Mesenteric fat pad (tissue), 1 donor: ENCODE data around the gene ATP11A. TPM values are rescaled to one million over a fixed set of nuclear protein-coding genes. Genes with fewer than 3 reads are reported as not detected.

Experiments
- DNase-seq: peaks from one replicate; pipeline ENCODE4 v3.0.0-alpha.2; 2020; ENCODE audit warnings: low spot score
- total RNA-seq: library from RNA; stranded (reverse); fragmentation: NEBNext Ultra II Directional; extraction: Animal tissue kit (Norgen Biotek cat#: 25700); gene quantifications from one replicate; pipeline ENCODE4 v1.2.1, GENCODE V29; 2021
- donor health status: DM: yes; HTN: yes; CAD: no.

The ATP11A gene
- total RNA-seq, 1 donor from 2014 or later = 63.5 TPM

- no peak for DNase-seq
Observed at GRCh38 chr13:112888238-112889111, 198.6 kb downstream of the ATP11A start.

DNA sequence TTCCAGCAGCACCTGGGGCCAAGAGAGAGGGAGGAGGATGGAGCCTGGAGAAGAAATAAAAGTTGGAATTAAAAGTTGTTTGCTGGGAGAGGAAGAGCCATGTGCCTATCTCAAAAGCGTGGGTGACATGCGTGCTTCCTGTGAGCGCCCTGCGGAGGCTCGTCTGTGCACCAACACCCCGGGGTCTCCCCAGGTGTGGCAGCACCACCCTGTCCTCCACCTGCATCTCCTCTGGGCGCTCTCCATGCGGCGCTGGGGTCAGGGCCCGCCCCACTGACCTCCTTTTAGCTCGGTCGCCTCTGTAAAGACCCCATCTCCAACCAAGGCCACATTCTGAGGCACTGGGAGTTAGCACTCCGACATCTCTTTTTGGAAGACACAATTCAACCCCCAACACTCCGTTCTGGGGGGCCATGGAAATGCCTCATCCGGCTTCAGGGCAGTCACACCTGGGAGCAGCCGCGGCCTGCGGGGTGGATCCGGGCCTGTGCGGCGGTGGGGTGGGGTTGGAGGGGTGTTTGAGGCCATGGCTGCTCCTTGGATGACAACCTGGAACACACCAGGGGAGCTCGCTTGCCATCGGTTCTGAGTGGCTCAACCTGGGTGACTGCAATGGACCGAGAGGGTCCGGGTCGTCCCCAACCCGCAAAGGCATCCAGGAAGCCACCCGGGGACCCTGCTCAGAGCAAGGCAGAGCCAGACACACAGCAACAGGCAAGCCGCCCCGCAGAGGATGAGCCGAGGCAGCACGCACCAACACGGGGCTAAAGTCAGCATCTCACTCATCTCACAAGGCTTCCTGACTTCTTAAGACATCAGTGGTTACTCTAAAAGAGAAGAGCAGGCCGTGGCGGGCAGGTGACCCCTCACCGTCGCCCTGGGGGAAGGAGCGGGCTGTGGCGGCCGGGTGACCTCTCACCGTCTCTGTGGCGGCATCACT lies 199.8 kb downstream of the ATP11A start:
- DNase-seq = no peak

GRCh38 chr13:112890316-112891145 lies 200.7 kb downstream of the ATP11A start:
- no peak for DNase-seq

DNA sequence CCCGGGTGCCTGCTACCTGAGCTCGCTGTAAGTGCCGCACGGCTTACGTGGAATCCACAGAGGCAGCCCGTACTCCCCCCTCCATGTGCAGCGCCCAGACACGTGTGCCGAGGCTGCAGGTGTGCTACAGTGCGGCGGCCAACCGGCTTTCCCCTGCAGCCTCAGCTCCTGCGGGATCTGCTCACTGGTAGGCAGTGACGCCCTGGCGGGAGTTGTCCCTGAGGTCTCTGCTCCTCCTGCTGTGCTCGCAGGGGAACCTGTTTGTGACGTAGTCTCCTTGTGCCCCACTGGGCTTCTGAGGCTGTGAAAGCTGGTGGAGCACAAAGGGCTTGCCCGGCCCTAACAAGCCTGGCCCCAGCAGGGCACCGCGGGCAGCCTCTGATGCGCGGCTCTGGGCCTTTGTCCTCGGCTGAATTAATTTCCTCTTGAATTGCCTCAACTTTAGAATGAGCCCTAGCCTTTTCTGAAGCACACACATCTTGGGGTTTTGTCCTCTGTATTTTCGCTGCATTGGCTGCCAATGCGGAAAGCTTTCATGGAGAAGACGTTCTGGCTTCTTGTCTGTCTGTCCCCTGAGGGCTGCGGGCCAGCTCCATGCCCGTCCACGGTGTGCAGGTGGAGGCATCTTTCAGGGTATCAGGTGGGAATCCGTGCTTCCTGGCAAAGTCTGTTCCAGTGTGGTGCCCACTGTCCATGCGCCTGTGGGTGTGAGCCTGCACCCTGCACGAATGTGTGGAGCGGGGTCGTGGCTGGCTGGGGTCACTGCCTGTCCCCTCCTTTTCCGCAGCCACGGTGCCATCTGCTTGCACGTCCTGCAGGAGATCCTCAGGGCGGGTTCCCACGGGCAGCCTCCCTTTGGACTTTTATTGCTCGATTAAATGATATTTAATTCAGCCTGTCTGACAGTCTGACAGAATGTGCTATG lies 201.9 kb downstream of the ATP11A start:
- DNase-seq = no peak

GRCh38 chr13:112892426-112893206 lies 202.8 kb downstream of the ATP11A start:
- no peak for DNase-seq

DNA sequence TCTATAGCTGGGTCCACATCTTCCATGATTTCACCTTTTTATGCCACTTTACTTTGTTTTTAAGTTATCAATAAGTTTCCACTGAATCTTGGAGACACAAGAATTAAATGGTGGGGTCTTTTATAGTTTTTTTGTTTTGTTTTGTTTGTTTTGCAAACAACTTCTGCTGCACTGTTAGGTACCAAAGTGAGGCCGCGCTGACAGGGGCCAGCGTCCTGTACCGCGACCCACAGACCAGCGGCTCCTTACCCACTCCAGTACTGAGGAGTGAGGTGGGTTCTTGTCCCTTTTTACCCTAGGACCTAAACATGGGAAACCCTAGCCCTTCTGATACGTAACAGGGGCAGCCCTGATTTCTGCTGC lies 203.3 kb downstream of the ATP11A start:
- no peak for DNase-seq

DNA sequence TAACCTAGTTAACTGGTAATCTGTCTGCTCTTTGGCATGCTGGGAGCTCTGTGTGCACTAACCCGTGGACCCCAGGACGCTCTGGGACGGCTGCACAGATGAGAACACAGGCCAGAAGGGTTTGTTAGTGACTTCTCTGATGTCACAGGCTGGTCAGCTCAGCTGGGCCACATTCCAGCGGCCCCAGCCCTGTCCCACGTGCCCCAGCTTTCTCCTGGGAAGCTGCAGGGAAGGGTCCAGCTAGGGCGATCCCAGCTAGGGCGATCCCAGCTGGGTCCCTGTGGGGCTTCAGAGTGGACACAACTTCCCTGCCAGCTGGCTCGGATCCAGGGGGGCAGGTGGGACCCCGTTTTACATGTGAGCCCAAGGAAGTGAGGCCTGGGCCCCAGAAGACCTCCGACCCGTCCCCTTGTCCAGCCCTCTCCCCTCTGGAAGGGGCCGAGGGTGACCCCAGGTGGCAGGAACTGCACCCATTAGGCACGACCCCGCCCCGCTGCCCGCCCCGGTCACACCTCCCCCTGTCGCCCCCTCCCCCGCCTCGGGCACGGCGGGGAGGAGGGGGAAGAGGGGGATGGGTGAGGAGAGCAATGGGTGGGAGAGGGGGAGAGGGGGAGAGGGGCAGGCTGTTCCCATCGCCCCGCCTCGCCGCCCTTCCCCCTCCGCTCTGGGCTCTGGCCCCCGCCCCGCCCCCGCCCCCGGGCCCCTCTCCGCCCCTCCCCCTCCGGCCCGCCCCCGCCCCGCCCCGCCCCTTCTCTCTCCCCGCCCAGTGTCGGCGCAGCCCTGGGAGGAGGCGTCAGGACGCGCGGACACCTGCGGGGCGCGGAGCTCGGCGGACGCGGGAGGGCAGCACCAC lies 204.0 kb downstream of the ATP11A start:
- no peak for DNase-seq

DNA sequence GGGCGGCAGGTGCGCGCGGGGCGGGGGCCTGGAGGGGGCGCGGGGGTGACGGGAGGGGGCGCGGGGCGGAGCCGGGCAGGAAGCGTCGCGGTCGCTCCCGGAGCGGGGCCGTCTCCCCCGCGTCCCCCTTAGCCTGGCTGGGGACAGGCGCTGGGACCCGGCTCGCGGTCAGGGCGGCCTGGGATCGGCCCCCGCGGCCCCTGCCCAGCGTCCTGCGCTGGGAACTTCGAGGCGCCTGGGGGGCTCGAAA lies 204.5 kb downstream of the ATP11A start:
- no peak for DNase-seq

DNA sequence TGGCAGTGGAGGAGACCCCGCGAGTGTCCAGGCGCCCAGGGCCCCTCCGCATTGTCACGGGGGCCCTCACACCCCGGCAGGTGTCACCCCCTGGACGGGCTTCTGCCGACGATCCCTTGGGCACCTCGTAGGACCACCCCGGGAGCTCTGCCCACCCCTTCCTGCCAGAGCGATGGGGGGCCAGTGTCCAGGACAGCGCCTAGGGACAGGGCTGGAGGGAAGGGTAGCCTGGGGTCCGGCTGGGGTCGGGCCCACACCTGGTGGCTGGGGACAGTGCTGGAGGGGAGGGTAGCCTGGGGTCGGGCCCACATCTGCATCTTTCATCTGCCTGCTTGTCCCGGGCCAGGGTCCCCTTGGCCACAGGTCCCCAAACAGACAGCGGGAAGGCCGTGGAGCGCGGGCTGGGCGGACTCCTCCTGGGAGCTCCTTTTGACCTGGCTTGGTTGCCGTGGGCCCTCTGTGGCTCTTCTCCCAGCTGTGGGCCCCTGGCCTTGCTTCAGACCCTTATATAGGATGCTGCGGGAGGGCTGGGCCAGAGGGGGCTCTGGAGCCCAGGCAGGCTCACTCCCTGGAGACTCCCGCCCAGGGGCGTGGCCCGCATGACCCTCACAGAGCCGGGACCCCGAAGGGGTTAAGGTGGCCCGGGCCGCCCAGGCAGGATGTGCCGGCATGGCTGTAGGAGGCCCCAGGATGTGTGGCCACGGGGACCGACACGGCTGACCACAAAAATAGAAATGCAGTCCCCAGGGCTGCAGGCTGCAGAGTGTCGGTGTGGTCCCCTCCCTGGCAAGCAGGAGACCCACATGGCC lies 205.0 kb downstream of the ATP11A start:
- DNase-seq = no peak

- no peak for DNase-seq
Observed at GRCh38 chr13:112895521-112896465, 206.0 kb downstream of the ATP11A start.

DNA sequence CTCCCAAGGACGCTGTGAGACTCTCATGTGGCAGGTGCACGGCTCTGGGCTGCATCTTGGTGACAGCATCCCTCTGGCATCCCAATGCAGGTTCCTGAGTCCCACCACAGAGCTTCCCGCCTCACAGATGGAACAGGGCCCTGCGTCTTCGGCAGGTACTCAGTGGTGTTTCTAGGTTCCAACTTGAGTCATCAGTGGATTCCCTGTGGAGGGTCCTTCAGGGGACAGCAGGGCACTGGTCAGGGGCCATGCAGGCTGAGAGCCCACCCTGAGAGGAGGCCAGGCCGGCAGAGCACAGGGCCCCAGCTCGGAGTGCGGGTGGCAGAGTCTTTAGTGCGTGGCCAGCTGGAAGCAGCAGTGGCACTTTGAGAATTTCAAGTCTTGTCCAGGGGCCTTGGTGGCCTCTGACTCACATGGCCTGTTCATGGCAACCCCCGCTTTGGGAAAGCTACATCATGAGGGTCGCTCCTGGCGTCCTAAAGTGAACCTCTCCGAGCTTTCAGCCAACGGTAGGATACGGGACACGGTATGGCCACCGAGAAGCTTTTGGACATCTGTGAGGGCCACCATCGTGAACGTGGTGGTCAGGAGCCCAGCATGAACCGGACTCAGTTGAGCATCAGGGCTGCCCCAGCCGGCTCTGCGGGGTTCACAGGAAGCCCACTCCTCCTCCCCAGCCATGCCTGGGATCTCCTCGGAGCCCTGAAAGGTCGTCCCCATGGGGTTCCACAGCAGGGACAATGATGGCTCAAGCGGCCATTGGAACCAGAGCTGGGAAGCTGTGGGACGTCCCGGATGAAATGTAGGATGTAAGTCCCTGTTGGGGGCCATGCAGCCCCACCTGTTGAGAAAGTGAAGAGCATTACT lies 207.1 kb downstream of the ATP11A start:
- DNase-seq = no peak

GRCh38 chr13:112897603-112897955 lies 207.7 kb downstream of the ATP11A start:
- no peak for DNase-seq

GRCh38 chr13:112897956-112898620 lies 208.2 kb downstream of the ATP11A start:
- DNase-seq = no peak

GRCh38 chr13:112898621-112899280 lies 208.9 kb downstream of the ATP11A start:
- no peak for DNase-seq
